ENCODE measurements around the gene DENND1C.

The DENND1C gene

DNA sequence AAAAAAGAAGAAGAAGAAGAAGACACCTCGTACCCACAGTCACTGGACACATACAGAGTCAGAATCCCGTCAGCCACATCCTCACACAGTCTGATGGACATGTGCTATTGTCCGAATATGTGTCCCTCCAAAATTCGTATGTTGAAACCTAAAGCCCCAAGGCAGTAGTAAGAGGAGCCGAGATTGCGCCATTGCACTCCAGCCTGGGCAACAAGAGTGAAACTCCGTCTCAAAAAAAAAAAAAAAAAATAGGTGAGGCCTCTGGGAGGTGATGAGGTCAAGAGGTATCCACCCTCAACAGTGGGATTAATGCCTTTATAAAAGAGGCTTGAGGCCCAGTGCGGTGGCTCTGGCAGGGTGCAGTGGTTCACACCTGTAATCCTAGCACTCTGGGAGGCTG lies 2.6 kb upstream of the DENND1C start:
- no peak for DNase-seq (ENCODE audit: insufficient read length, low spot score)
- FAIRE-seq: no peak
- TF ChIP-seq, protein P1, sequence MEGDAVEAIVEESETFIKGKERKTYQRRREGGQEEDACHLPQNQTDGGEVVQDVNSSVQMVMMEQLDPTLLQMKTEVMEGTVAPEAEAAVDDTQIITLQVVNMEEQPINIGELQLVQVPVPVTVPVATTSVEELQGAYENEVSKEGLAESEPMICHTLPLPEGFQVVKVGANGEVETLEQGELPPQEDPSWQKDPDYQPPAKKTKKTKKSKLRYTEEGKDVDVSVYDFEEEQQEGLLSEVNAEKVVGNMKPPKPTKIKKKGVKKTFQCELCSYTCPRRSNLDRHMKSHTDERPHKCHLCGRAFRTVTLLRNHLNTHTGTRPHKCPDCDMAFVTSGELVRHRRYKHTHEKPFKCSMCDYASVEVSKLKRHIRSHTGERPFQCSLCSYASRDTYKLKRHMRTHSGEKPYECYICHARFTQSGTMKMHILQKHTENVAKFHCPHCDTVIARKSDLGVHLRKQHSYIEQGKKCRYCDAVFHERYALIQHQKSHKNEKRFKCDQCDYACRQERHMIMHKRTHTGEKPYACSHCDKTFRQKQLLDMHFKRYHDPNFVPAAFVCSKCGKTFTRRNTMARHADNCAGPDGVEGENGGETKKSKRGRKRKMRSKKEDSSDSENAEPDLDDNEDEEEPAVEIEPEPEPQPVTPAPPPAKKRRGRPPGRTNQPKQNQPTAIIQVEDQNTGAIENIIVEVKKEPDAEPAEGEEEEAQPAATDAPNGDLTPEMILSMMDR (IDR thresholded peaks at IDR 0.05; ENCODE audit: insufficient read depth, missing control alignments): no peak

DNA sequence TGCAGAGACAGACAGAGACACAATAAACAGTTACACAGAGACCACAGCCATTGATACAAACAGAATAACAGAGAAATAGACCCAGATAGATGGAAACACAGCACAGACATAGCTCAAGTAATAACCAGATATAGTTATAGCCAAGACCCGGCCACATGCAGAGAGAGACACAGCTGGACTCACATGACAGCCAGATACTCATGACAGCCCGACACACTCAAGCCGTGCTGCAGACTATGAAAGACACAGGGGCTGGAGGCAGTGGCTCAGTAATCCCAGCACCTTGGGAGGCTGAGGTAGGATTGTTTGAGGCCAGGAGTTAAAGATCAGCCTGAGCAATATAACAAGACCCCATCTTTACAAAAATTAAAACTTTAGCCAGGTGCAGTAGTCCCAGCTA lies 1.6 kb upstream of the DENND1C start:
- DNase-seq (ENCODE audit: insufficient read length, low spot score) (no peak), FAIRE-seq (no peak)
- TF ChIP-seq, protein P1 (IDR thresholded peaks at IDR 0.05; ENCODE audit: insufficient read depth, missing control alignments): no peak

DNA sequence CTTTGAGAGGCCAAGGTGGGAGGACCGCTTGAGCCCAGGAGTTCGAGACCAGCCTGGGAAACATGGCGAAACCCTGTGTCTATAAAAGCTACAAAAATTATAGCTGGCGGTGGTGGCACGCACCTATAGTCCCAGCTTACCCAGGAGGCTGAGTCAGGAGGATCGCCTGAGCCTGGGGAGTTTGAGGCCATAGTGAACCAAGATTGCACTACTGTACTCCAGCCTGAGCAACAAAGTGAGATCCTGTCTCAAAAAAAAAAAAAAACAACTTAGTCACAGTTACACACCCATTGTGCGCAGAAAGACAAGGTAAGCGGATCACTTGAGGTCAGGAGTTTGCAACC lies 728 bp upstream of the DENND1C start:
- TF ChIP-seq, protein P1 (IDR thresholded peaks at IDR 0.05; ENCODE audit: insufficient read depth, missing control alignments): no peak
- FAIRE-seq (no peak), DNase-seq (ENCODE audit: insufficient read length, low spot score) (no peak)

DNA sequence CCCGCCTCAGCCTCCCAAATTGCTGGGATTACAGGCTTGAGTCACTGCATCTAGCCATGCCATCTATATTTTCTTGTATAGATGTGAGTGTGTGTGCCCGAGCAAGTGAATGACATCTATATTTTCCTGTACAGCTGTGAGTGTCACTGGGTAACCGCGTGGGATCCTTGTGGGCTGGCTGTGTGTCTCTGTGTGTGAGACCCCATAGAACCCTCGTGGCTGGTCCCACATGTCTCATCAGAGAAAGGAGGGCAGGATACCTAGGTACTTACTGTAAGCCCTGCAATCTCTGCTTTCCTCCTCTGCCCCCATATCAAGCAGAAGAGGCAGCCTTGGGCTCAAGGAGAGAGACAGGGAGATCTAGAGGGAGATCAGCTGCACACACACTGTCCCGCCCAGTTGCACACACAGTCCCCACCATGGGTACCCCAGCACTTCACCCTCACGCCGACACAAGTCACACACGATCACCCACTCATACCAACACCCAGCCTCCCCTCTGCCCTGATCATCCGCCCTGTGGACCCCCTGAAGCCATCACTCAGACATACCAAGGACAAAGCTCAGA lies 655 bp downstream of the DENND1C start:
- no peak for FAIRE-seq

DNA sequence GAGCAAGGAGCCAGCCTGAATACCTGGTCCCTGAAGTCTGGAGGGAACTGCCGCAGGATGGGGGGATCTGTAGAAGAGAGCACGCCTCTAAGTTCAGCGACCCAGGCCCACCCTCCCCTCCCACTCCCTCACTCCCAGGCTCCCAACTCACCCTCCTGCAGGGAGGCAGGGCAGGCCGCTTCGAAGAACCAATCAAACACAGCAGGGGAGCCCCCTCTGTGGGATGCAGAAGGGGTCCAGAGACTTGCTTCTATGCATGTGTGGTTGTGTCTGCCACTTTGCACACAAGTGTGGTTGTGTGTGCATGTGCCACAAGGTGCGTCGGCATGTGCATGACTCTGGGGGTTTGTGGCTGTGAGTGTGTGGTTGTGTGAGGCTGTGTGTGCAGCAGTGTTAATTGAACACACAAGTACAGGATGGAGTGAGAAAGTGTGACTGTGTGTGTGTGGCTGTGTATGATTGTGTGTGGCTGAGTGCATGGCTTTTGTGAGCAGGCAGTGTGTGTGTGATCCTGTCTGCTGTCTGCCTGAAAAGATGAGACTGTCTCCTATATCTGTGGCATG lies 1.7 kb downstream of the DENND1C start:
- no peak for FAIRE-seq
- DNase-seq (ENCODE audit: insufficient read length, low spot score): no peak
- TF ChIP-seq, protein P1 (IDR thresholded peaks at IDR 0.05; ENCODE audit: insufficient read depth, missing control alignments): no peak

More for the DNA sequence above, 655 bp downstream of the DENND1C start:
- no peak for DNase-seq (ENCODE audit: insufficient read length, low spot score)
- TF ChIP-seq, protein P1 (IDR thresholded peaks at IDR 0.05; ENCODE audit: insufficient read depth, missing control alignments): no peak

DNA sequence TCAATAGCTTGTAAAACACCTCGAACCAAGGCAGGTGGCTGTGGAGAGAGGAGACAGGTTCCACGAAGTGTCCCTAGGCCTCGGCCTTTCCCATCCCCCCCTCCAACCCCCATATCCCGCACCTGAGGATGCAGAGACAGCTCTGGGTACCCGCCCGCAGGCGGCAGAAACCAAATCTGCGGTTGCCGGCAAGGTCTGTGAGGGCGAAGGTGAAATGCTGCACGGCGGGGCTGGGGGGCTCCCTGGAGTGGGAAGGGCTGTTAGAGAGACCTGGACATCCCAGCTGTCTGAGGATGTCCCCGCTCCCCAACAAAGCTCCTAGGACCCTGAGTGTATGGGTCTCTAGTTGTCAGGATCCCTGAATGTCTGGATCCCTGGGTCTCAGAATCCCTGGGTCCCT lies 2.8 kb downstream of the DENND1C start:
- TF ChIP-seq, protein P1 (IDR thresholded peaks at IDR 0.05; ENCODE audit: insufficient read depth, missing control alignments): no peak
- FAIRE-seq (no peak), DNase-seq (ENCODE audit: insufficient read length, low spot score) (no peak)

DNA sequence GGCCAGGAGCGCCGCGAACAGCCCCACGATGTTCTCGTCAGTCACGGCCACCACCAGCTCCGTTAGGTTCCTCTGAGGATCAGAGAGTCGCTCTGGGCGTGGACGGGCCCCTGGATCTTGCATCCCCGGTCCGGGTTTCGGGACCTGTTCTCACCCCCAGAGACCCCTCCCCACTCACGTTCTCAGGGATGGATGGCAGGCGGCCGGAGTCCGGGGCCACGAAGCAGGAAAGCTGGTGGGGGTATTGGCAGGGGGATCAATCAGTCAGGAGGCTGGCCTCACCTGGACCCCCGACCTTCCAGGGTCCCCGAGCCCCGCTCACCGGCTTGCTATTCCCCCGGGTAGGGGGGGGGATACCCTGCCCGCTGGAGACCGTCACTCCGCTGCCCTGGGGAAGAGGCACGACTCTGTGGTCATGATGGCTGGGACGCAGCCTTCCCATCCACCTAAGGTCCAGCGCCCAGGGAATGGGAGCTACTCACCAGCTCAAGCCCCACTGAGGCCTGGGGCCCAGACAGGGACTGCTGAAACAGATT lies 4.6 kb downstream of the DENND1C start:
- DNase-seq (ENCODE audit: insufficient read length, low spot score) (no peak), FAIRE-seq (no peak)
- TF ChIP-seq, protein P1 (IDR thresholded peaks at IDR 0.05; ENCODE audit: insufficient read depth, missing control alignments): no peak
